ENCODE data around the gene TMEM259.
A peak's percentile ranks its signal among the peaks of the same experiment; 100 is the strongest.

The TMEM259 gene

DNA sequence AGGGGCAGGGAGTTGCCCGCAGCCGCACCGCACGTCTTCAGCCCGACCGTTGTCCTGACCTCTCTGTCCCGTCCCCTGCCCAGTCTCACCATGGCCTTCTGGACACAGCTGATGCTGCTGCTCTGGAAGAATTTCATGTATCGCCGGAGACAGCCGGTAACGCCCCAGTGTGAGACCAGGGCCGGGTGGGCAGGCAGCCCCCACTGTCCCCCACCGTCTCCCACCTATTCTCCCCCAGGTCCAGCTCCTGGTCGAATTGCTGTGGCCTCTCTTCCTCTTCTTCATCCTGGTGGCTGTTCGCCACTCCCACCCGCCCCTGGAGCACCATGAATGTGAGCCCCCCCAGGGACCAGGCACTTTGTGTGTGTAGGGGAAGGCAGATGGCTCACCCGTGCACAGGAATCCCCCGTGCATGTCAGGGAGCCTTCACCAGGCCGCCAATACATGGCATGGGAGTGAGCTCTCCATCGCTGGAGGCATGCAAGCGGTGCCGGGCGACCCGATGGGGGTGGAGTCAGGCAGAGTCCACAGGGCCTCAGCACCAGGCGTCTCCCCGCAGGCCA lies 20.4 kb upstream of the TMEM259 start:
- peak overlapping the region; percentile 83 for H3K4me2 ChIP-seq (ENCODE audit: low read depth, low read length, poor library complexity, severe bottlenecking)
- no peaks in the 10 kb centered on the region for H4K20me1 ChIP-seq (ENCODE audit: low read depth, low read length)
- no peak overlapping the region for H3K27ac ChIP-seq (ENCODE audit: low read depth, low read length)
- H3K36me3 ChIP-seq (ENCODE audit: low read length) = peaks cover 6% of the 10 kb centered on the region
- TF ChIP-seq, protein P1, sequence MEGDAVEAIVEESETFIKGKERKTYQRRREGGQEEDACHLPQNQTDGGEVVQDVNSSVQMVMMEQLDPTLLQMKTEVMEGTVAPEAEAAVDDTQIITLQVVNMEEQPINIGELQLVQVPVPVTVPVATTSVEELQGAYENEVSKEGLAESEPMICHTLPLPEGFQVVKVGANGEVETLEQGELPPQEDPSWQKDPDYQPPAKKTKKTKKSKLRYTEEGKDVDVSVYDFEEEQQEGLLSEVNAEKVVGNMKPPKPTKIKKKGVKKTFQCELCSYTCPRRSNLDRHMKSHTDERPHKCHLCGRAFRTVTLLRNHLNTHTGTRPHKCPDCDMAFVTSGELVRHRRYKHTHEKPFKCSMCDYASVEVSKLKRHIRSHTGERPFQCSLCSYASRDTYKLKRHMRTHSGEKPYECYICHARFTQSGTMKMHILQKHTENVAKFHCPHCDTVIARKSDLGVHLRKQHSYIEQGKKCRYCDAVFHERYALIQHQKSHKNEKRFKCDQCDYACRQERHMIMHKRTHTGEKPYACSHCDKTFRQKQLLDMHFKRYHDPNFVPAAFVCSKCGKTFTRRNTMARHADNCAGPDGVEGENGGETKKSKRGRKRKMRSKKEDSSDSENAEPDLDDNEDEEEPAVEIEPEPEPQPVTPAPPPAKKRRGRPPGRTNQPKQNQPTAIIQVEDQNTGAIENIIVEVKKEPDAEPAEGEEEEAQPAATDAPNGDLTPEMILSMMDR (IDR thresholded peaks at IDR 0.05; ENCODE audit: insufficient read depth, low read length, poor library complexity, severe bottlenecking) = no peak
- TF ChIP-seq EZH2phosphoT487 (conservative IDR thresholded peaks at IDR 0.05; ENCODE audit: low read length) = no peak
- H3K79me2 ChIP-seq (ENCODE audit: insufficient read depth, low read length) = peaks cover 13% of the 10 kb centered on the region
- H2AFZ ChIP-seq (ENCODE audit: low read depth, low read length, severe bottlenecking) = no peak overlapping the region
- peak overlapping the region; percentile 82 for H3K9ac ChIP-seq (ENCODE audit: low read length)
- no peaks in the 10 kb centered on the region for H3K9me3 ChIP-seq (ENCODE audit: insufficient read depth, low read length)
- peaks cover 36% of the 10 kb centered on the region for H3F3A ChIP-seq (ENCODE audit: insufficient read depth)
- no peaks in the 10 kb centered on the region for H3K9me2 ChIP-seq (replicated peaks; ENCODE audit: insufficient read depth, low read length)
- H3K4me3 ChIP-seq (ENCODE audit: insufficient read depth, low read length, poor library complexity, severe bottlenecking) = peak overlapping the region; percentile 93
- no peaks in the 10 kb centered on the region for H3K27me3 ChIP-seq (ENCODE audit: low read length)

DNA sequence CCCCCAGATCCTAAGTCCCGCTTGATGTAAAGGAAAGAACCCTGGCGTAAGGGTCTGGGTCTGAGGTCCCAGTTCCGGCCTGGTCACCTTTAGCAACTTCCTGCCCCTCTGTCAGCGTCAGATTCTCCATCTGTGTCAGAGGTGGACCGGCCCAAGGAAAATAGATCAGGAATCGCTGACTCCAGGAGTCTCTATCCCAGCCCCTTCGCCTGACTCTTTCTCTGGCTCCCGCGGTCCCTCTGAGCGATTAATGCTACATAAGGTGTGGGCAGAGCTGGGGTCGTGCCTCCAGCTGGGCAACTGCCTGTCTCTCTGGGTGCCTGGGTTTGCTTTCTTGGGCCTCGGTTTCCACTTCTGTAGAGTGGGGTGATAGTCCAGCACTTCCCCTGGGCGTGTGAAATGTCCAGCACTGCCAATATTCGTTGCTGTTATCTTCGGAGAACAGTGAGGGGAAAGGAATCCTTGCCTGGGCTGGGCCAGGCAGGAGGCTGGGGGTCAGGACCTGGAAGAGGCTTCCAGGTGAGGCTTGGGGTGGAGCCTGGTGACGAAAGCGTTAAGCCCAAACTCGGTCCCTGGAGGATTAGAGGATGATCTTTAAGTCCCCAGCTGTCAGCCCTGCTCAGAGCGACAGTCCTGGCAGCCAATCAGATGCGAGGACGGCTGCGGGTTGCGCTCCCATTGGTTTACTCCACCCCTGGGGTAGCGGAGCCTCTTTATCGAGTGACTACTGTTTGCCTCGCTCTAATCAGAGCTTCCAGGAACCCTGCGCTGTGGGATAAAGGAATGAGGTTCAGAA lies 19.8 kb upstream of the TMEM259 start:
- peak overlapping the region; percentile 25 for H2AFZ ChIP-seq (ENCODE audit: low read depth, low read length, severe bottlenecking)
- H3K27me3 ChIP-seq (ENCODE audit: low read length) = no peaks in the 10 kb centered on the region
- H3K27ac ChIP-seq (ENCODE audit: low read depth, low read length) = peak overlapping the region; percentile 80

DNA sequence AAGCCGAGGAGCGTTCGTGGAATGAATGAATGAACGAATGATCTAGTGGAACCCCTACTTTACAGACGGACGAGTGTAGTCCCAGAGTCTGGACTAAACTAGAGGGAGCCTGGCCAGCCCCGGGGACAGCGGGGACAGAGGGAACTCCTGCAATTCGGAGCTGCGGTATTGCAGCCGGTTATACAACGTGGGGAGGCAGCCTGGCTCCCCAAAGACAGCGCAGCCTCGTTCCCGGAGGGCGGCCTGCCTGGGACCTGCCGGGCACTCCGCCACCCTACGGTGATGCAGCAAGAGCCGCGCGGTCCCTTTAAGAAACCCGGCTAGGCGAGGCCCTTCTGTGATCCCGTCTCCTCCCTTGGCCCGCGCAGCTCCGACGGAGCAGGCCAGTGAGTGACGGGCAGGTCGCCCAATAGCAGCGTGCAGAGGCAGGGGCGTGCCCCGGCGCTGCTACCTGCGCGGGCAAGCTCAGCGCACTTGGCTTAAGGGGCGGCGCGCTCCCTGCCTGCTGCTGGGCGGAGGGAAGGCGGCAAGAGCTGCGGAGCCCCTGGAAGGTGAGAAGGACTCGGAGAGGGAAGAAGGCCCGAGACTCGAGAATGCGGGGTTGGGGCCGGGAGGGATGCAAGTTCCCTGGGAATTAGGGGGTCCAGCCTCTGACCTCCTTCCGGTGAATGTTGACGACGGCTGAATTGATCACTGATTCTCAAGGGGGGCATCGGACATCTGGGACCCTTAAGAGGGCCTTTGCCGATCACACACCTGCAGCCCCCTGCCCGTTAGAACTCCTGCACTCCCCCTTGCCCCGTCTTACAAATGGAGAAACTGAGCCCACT lies 18.9 kb upstream of the TMEM259 start, which contains the start of gene ABCA7:
ABCA7 (plus strand) TSS at position 462 of the 830 bp plus-strand sequence. CDS start 1,255 bp downstream, outside the sequence.
- H3K27me3 ChIP-seq (ENCODE audit: low read length) = no peaks in the 10 kb centered on the region
- H3K9me2 ChIP-seq (replicated peaks; ENCODE audit: insufficient read depth, low read length) = no peaks in the 10 kb centered on the region
- peaks cover 7% of the 10 kb centered on the region for H3K36me3 ChIP-seq (ENCODE audit: low read length)
- H4K20me1 ChIP-seq (ENCODE audit: low read depth, low read length) = no peaks in the 10 kb centered on the region
- peak within 1 kb of the TSS; percentile 82 for H3K9ac ChIP-seq (ENCODE audit: low read length)
- H3F3A ChIP-seq (ENCODE audit: insufficient read depth) = peaks cover 36% of the 10 kb centered on the region
- peak within 1 kb of the TSS; percentile 95 for H3K27ac ChIP-seq (ENCODE audit: low read depth, low read length)
- peak within 1 kb of the TSS; percentile 83 for H3K4me2 ChIP-seq (ENCODE audit: low read depth, low read length, poor library complexity, severe bottlenecking)
- peak within 1 kb of the TSS; percentile 93 for H3K4me3 ChIP-seq (ENCODE audit: insufficient read depth, low read length, poor library complexity, severe bottlenecking)
- H3K9me3 ChIP-seq (ENCODE audit: insufficient read depth, low read length) = no peaks in the 10 kb centered on the region
- peak within 1 kb of the TSS; percentile 25 for H2AFZ ChIP-seq (ENCODE audit: low read depth, low read length, severe bottlenecking)
- H3K79me2 ChIP-seq (ENCODE audit: insufficient read depth, low read length) = peaks cover 13% of the 10 kb centered on the region
- TF ChIP-seq, protein P1 (IDR thresholded peaks at IDR 0.05; ENCODE audit: insufficient read depth, low read length, poor library complexity, severe bottlenecking) = no peak
- no peak for TF ChIP-seq EZH2phosphoT487 (conservative IDR thresholded peaks at IDR 0.05; ENCODE audit: low read length)

More for the DNA sequence above, 19.8 kb upstream of the TMEM259 start:
- Histone ChIP-seq H3K9me2 (replicated peaks; ENCODE audit: insufficient read depth, low read length) (no peaks in the 10 kb centered on the region), H3K4me2 (ENCODE audit: low read depth, low read length, poor library complexity, severe bottlenecking) (peak overlapping the region; percentile 83), H3K9ac (ENCODE audit: low read length) (peak overlapping the region; percentile 82), H3K36me3 (ENCODE audit: low read length) (peaks cover 10% of the 10 kb centered on the region), H3K4me3 (ENCODE audit: insufficient read depth, low read length, poor library complexity, severe bottlenecking) (peak overlapping the region; percentile 93), H4K20me1 (ENCODE audit: low read depth, low read length) (no peaks in the 10 kb centered on the region), H3F3A (ENCODE audit: insufficient read depth) (peaks cover 36% of the 10 kb centered on the region), H3K79me2 (ENCODE audit: insufficient read depth, low read length) (peaks cover 13% of the 10 kb centered on the region), H3K9me3 (ENCODE audit: insufficient read depth, low read length) (no peaks in the 10 kb centered on the region)
- TF ChIP-seq, protein P1 (IDR thresholded peaks at IDR 0.05; ENCODE audit: insufficient read depth, low read length, poor library complexity, severe bottlenecking) = no peak
- no peak for TF ChIP-seq EZH2phosphoT487 (conservative IDR thresholded peaks at IDR 0.05; ENCODE audit: low read length)
